HG03432 (cell line): ENCODE results near the gene B4GALT5.
"Not testable (repeated sequence)": the region's sequence is repeated elsewhere in the genome, so short reads cannot be mapped to it uniquely, and the experiment has no call there.

Experiments
- ATAC-seq: cut with Tn5 transposase; IDR thresholded peaks from one replicate; pipeline ENCODE4 v1.9.1; 2021; ENCODE audit warnings: mild to moderate bottlenecking, moderate library complexity; ENCODE audit not compliant: unreplicated experiment

Gene B4GALT5

DNA sequence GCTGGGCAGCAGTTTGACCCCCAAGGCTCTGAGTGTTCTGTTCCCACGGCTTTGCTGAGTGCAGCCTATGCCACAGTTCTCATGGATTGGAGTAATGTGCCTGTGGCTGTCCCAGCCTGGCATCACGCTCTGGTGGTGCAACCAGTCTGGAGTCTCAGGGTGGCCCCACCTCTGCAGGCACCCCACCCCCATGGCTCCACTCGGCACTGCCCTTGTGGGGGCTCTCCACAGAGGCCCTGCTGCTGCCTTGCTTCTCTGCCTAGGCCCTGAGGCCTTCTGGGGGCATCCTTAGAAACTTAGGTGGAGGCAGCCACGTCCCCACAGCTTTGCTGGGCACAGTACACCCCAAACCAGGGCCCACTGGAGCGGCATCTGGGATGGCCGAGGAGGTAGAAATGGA is 25.4 kb upstream of the B4GALT5 start:
- no peak for ATAC-seq

- no peak for ATAC-seq
Measured at GRCh38 chr20:49737260-49737659, 23.6 kb upstream of the B4GALT5 start.

GRCh38 chr20:49729780-49730179 is 16.1 kb upstream of the B4GALT5 start:
- no peak for ATAC-seq

DNA sequence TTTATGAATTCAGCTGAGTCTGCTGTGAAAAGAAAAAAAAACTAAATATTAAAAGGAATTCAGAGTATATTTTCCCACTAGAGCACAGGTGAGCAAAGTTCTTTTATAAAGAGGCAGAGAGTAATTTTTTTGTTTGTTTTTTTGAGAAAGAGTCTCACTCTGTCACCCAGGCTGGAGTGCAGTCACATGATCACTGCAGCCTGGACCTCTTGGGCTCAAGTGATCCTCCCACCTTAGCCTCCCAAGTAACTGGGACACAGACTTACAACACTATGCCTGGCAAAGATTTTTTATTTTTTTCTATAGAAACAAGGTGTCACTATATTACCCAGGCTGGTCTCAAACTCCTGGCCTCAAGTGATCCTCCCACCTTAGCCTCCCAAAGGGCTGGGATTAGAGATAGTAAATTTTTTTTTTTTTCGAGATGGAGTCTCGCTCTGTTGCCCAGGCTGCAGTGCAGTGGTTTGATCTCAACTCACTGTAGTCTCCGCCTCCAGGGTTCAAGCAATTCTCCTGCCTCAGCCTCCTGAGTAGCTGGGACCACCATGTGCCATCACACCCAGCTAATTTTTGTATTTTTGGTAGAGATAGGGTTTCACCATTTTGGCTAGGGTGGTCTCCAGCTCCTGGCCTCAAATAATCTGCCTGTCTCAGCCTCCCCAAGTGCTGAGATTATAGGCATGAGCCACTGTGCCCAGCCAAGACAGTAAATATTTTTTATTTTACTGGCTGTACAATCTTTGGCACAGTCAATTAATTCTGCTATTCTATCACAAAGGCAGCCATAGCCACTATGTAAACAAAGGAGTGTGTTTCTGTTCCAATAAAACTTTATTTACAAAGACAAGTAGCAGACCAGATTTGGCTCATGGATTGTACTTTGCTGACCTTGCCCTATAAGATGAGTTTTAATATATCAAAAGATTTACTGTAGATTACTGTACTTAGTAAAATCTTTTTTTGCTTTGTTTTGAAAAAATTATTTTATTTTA is 14.5 kb upstream of the B4GALT5 start:
- ATAC-seq: no peak

DNA sequence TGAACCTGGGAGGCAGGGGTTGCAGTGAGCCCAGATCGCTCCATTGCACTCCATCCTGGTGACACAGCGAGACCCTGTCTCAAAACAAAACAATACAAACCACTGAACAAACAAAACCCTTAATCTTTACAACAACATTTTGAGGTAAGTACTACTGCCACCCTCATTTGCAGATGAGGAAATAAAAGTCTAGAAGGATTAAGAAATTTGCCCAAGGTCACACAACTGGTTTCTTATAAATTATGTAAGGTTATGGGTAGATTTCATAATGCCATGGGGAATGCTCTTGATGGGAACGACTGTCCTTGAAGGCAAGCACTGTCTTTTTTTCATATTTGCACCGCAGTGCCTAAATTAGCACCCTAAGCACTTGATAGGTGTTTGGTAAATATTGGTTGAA is 13.8 kb upstream of the B4GALT5 start:
- no peak for ATAC-seq

GRCh38 chr20:49725694-49726093 is 12.0 kb upstream of the B4GALT5 start:
- ATAC-seq: no peak

GRCh38 chr20:49725224-49725606 is 11.5 kb upstream of the B4GALT5 start:
- ATAC-seq: not testable (repeated sequence)

DNA sequence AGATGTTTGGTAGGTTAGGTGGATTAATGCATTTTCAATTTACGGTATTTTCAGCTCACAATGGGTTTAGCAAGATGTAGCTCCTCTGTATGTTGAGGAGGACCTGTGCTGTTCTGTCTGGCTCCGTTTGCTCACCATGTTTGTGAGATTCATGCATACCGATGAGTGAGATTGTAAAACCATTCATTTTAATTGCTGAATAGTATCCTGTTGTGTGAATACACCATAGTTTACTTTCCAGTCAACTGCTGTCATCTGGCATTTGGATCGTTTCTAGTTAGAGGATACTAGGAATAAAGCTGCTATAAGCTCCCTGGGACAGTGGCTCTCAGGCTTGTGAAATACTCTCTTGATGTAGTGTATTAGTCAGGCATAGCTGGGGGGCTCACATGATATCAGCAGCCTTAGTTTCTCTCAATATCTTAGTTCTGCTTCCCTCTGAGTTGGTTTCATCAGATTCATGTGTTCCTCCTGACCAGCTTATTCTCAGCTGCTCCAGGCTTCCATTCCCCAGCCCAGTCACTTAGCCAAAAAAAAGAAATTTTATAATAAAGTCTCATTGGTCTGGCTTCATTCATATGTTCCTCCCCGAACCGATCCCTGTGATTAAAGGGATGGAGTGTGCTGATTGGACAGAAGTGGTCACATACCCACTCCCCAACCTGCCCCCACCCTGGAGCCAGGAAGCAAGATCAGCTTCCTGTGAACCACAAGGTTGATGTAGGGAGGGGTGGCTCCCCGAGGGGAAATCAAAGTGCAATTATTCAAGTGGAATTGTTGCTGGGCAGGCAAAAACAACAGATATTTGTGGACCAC is 10.9 kb upstream of the B4GALT5 start:
- no peak for ATAC-seq

DNA sequence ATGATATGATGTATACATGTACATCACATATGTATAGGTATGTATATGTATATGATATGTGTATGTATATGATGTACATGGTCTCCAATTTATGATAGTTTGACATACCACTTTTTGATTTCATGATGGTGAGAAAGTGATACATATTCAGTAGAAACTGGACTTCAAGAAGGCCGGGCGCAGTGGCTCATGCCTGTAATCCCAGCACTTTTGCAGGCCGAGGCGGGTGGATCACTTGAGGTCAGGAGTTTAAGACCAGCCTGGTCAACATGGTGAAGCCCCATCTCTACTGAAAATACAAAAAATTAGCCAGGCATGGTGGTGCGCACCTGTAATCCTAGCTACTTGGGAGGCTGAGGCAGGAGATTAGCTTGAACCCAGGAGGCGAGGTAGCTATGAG is 10.1 kb upstream of the B4GALT5 start:
- ATAC-seq: not testable (repeated sequence)

GRCh38 chr20:49721326-49721725 is 7.6 kb upstream of the B4GALT5 start:
- ATAC-seq: not testable (repeated sequence)

GRCh38 chr20:49715466-49715865 is 1.8 kb upstream of the B4GALT5 start:
- ATAC-seq: no peak

GRCh38 chr20:49712996-49713752 is 504 bp downstream of the B4GALT5 start:
- peak; percentile 59 for ATAC-seq

DNA sequence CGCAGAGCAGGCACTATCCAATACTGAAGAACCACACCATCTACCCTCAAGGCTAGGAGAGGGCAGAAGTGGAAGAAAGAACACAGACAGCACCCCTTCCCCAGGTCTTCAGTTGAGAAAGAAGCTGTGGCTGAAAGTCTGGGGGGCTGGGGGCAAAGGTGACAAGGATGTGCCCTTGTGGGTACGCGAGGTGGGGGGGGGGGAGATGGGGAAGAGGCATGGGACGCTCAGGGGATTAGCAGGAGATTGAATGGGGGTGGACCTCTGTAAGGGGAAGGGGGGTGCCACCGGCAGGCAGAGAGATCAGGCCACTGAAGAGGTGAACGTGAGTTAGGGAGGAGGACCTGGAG is 1.1 kb downstream of the B4GALT5 start:
- ATAC-seq: no peak

DNA sequence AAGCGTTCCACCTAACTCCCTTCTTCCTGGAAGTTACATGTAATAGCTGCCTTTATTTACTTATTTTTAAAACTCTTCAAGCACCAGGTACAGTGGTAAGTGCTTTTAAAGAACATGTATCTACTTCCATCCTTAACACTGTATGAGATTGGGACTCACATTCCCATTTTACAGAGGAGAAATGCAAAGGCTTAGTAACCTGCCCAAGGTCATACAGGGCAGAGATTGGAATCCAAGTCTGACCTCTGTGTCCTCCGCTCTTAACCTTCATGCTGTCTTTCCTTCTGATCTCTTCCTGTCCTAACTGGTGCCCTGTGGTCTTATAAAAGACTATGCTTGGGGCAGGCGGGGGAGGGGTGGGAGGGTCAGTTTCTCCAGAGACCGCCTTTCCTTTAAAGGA is 1.6 kb downstream of the B4GALT5 start:
- no peak for ATAC-seq

DNA sequence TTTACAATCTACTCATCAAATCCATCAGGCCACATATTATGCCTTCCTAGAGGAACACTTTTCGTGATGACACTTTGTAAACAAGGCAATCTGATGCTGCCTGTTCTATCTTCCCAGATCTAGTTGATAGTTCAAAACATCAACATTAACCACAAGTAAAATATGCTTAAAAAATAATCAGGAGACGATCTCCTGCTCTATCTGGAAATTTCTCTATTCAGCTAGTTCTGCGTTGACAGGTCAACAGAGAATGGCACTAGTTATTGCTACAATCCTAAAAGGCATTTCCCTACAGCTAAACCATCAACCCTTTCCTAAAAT is 2.1 kb downstream of the B4GALT5 start:
- ATAC-seq: no peak

- no peak for ATAC-seq
Measured at GRCh38 chr20:49710971-49711666, 2.6 kb downstream of the B4GALT5 start.

- no peak for ATAC-seq
Measured at GRCh38 chr20:49707118-49707517, 6.6 kb downstream of the B4GALT5 start.

GRCh38 chr20:49706630-49707091 is 7.0 kb downstream of the B4GALT5 start:
- ATAC-seq: no peak

DNA sequence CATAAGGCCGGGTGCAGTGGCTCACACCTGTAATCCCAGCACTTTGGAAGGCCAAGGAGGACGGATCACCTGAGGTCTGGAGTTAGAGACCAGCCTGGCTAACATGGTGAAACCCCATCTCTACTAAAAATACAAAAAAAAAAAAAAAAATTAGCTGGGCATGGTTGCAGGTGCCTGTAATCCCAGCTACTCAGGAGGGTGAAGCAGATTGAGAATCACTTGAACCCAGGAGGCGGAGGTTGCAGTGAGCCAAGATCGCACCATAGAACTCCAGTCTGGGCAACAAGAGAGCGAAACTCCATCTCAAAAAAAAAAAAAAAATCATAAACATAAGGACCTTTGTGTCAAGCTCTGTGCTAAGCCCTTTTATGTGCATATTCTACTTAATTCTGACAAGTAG is 7.8 kb downstream of the B4GALT5 start:
- ATAC-seq: not testable (repeated sequence)

GRCh38 chr20:49705358-49705757 is 8.3 kb downstream of the B4GALT5 start:
- ATAC-seq: no peak

DNA sequence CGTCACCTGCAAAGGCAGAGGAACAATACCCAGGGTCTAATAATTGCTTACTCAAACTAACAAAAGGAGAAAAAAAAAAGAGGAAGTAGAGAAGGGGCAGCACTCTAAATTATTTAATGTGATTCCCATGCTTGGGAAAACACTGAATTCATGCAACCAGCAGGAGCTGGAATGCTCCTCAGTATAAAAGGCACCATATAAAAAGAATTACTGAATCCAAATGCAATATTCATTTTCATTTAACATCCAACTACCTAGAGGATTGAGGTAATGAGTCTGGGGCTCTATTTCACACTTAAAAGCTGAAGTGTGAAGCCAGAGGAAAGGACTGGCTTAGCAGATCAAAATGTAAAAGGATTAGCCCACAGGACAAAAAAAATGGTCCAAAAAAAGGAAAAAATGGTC is 8.7 kb downstream of the B4GALT5 start:
- no peak for ATAC-seq
